SJCRH30 (cell line): ENCODE measurements around the gene NUDT11. TPM values are rescaled to one million over a fixed set of nuclear protein-coding genes. Genes with fewer than 3 reads are reported as not detected.
A peak's percentile ranks its signal among the peaks of the same experiment; 100 is the strongest.
"Not testable (repeated sequence)": the region's sequence is repeated elsewhere in the genome, so short reads cannot be mapped to it uniquely, and the experiment has no call there.

ENCODE experiments used
- DNase-seq, 2 experiments: peaks; one replicate each; pipeline ENCODE4 v3.0.0-alpha.2; 2015 to 2020
- H3K27ac ChIP-seq: fragments of 250-450 bp; sonication (Bioruptor Pico); 2 replicates; pipeline ENCODE4 v1.5.1; 2020; ENCODE audit warnings: mild to moderate bottlenecking, moderate library complexity
- H3K27me3 ChIP-seq: fragments of 250-450 bp; sonication (Bioruptor Pico); 2 replicates; pipeline ENCODE4 v1.5.1; 2020; ENCODE audit warnings: mild to moderate bottlenecking, moderate library complexity
- H3K36me3 ChIP-seq: fragments of 250-450 bp; sonication (Bioruptor Pico); 2 replicates; pipeline ENCODE4 v1.5.1; 2020; ENCODE audit warnings: mild to moderate bottlenecking, moderate library complexity
- H3K4me1 ChIP-seq: fragments of 250-450 bp; sonication (Bioruptor Pico); 2 replicates; pipeline ENCODE4 v1.5.1; 2020; ENCODE audit warnings: mild to moderate bottlenecking, moderate library complexity
- H3K4me3 ChIP-seq: fragments of 250-450 bp; sonication (Bioruptor Pico); 2 replicates; pipeline ENCODE4 v1.5.1; 2020; ENCODE audit warnings: mild to moderate bottlenecking, moderate library complexity
- H3K9me3 ChIP-seq: fragments of 250-450 bp; sonication (Bioruptor Pico); replicated peaks from 2 replicates; pipeline ENCODE4 v1.5.1; 2020; ENCODE audit warnings: mild to moderate bottlenecking, moderate library complexity
- total RNA-seq: library from RNA; depleted of rRNA; stranded (reverse); fragments of >200 nt; shearing (Covaris generic); gene quantifications from 2 replicates; pipeline ENCODE4 v1.2.3, GENCODE V29; 2014; rRNA removed

NUDT11 gene
- total RNA-seq: 33.7 and 35.8 TPM in 2 replicates

DNA sequence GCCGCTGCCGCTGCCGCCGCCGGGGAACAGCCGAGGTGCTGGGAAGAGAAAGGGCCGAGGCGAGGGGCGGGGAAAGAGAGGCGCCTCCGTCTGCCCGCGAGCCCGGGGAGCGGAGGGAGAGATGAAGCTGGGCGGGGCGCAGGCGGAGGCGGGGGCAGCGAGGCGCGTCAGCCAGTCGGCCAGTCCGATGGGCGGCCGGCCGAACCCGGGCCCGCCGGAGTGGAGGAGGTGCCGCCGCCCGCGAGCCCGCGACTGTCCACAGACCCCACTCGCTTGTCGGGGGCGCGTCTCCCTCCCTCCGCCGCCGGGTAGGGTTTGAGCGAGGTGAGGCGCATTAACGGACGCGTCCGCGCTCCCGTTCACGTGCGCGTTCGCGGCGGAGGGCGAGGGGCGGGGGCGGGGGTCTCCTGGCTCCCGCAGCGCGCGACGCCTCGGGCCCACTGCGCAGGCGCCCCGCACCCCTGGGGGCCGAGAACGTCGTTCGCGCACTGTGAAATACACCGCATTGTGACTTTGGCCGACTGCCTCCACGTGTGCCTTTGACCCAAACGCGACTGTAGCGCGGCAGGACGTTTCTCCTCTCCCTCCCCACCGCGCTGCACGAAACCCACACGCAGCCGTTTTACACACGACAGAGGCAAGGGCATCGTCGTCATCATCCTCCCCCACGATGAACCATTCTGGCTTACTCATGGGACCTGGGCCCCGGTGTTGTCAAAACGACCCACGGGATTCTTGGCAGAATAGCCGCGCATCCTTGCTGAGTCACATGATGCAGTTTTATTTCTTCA lies at the start of gene NUDT11:
Gene NUDT11, minus strand, starts transcription at position 92 of the 791 bp plus-strand sequence. CDS start 148 bp downstream, outside the sequence.
- Histone ChIP-seq H3K4me1 (no peaks in the 10 kb centered on the region), H3K4me3 (peak within 1 kb of the TSS; percentile 71), H3K9me3 (no peaks in the 10 kb centered on the region), H3K36me3 (no peaks in the 10 kb centered on the region), H3K27ac (peak within 1 kb of the TSS; percentile 57; the same call in 1 of the 2 replicates), H3K27me3 (no peaks in the 10 kb centered on the region)
- DNase-seq: peak; percentile 76

GRCh38 chrX:51520393-51520792 lies 24.0 kb upstream of the NUDT11 start:
- no peak overlapping the region for H3K27ac ChIP-seq
- no peaks in the 10 kb centered on the region for H3K9me3 ChIP-seq
- no peaks in the 10 kb centered on the region for H3K4me1 ChIP-seq
- H3K36me3 ChIP-seq: no peaks in the 10 kb centered on the region
- no peak overlapping the region for H3K4me3 ChIP-seq
- no peak for DNase-seq
- no peaks in the 10 kb centered on the region for H3K27me3 ChIP-seq

GRCh38 chrX:51519131-51519530 lies 22.7 kb upstream of the NUDT11 start:
- H3K4me1 ChIP-seq: not testable (repeated sequence)

GRCh38 chrX:51507551-51507950 lies 11.2 kb upstream of the NUDT11 start:
- no peak for DNase-seq
- Histone ChIP-seq H3K27me3 (no peaks in the 10 kb centered on the region), H3K9me3 (no peaks in the 10 kb centered on the region), H3K36me3 (no peaks in the 10 kb centered on the region), H3K27ac (no peak overlapping the region), H3K4me3 (no peak overlapping the region), H3K4me1 (no peaks in the 10 kb centered on the region)

More at GRCh38 chrX:51519131-51519530, 22.7 kb upstream of the NUDT11 start:
- not testable (repeated sequence) for H3K27ac ChIP-seq, H3K27me3 ChIP-seq, DNase-seq, H3K9me3 ChIP-seq, H3K36me3 ChIP-seq, H3K4me3 ChIP-seq

DNA sequence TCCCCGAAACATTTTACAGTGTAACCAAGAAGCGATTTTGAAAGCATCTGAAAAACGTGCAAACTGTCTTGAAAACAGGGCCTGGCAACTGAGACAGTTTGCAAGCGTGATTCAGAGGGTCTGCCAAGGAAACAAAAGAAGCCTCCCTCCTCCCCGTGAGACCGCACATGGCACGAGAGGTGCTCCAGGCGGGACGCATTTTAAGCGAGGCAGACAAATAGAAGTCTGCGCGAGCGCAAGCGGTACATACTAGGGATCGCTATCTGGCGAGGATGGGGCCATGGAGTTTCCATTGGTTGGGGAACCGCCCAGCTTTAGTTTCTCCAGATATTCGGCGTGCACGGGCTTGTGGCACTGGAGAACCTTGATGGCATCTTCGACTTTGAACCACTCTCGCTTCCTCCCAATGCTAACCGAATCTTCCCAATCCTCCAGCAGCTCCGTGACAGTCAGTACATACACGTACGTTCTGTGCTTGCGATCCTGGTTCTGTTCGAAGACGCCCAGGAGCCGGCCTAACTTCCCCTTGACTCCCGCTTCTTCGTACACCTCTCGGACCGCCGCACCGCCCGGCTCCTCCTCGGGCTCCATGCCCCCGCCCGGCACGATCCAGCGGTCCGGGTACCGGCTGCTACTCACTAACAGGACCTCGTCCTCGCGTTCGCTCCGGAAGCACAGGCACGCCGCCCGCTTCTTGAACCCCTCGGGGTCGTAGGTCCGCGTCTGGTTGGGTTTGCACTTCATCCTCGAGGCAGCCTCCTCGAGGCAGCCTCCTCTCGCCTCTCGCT lies 497 bp downstream of the NUDT11 start:
- H3K4me1 ChIP-seq, H3K36me3 ChIP-seq, H3K9me3 ChIP-seq, H3K27me3 ChIP-seq: not testable (repeated sequence)
- Histone ChIP-seq H3K27ac (peak overlapping the region; percentile 57; the same call in 1 of the 2 replicates), H3K4me3 (peak overlapping the region; percentile 71)
- DNase-seq: peak in 1 of 2 experiments; percentile 26

DNA sequence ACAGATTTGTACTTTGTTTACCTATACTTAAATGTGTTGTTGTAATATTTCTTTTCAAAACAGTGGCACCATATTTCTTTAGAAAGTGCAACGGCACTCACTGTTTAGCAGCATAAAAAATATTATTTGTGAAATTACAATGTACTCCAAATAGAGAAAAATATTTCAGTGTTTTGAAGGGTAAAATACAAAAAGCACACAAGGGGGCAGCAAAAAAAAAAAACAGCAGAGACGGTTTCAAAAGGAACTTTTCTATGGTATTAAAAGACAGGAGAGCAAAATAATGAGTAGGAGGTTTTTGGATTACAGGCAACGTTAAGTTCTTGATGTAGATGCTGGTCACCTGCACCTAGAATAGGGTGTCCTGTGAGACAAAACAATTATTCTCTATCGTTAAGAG lies 2.0 kb downstream of the NUDT11 start:
- no peaks in the 10 kb centered on the region for H3K27me3 ChIP-seq
- H3K4me3 ChIP-seq: peak overlapping the region; percentile 71
- H3K36me3 ChIP-seq: no peaks in the 10 kb centered on the region
- peak in 1 of 2 experiments; percentile 21 for DNase-seq
- no peaks in the 10 kb centered on the region for H3K4me1 ChIP-seq
- no peaks in the 10 kb centered on the region for H3K9me3 ChIP-seq
- peak overlapping the region; percentile 19 for H3K27ac ChIP-seq

- no peak overlapping the region for H3K4me3 ChIP-seq
- no peak overlapping the region for H3K27ac ChIP-seq
- H3K36me3 ChIP-seq: no peaks in the 10 kb centered on the region
- no peaks in the 10 kb centered on the region for H3K27me3 ChIP-seq
- no peak for DNase-seq
- peaks cover 11% of the 10 kb centered on the region for H3K4me1 ChIP-seq
- H3K9me3 ChIP-seq: no peaks in the 10 kb centered on the region
Measured at GRCh38 chrX:51487960-51488267, 8.5 kb downstream of the NUDT11 start.

- Histone ChIP-seq H3K4me1 (peaks cover 11% of the 10 kb centered on the region), H3K9me3 (no peaks in the 10 kb centered on the region), H3K36me3 (no peaks in the 10 kb centered on the region), H3K4me3 (no peak overlapping the region), H3K27ac (peak overlapping the region; percentile 91), H3K27me3 (no peaks in the 10 kb centered on the region)
- peak; percentile 68 to 77 for DNase-seq
Measured at GRCh38 chrX:51484616-51485015, 11.8 kb downstream of the NUDT11 start.

GRCh38 chrX:51482411-51482810 lies 14.0 kb downstream of the NUDT11 start:
- not testable (repeated sequence) for H3K27me3 ChIP-seq, DNase-seq, H3K9me3 ChIP-seq, H3K36me3 ChIP-seq, H3K4me3 ChIP-seq, H3K27ac ChIP-seq
- peaks cover 11% of the 10 kb centered on the region for H3K4me1 ChIP-seq

DNA sequence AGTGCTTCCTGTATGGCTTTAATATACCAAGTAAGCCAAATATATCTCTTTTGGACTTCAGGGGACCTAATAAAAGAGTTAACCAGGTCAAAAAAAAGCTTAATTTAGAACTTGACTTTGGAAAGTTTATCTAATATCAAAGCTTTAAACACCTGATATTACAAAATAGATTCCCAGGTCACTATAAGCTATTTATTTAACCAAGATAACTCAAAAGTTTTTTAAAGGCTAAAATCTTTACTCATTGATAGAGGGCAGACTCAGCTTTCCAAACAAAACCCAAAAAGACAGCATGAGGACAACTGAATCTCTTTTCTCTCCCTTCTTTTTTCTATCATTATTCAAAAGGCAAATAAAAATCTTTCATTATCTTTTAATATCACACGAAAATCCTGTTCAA lies 19.5 kb downstream of the NUDT11 start:
- H3K36me3 ChIP-seq: no peaks in the 10 kb centered on the region
- no peaks in the 10 kb centered on the region for H3K27me3 ChIP-seq
- no peak overlapping the region for H3K4me3 ChIP-seq
- no peaks in the 10 kb centered on the region for H3K4me1 ChIP-seq
- no peaks in the 10 kb centered on the region for H3K9me3 ChIP-seq
- DNase-seq: no peak
- H3K27ac ChIP-seq: no peak overlapping the region

DNA sequence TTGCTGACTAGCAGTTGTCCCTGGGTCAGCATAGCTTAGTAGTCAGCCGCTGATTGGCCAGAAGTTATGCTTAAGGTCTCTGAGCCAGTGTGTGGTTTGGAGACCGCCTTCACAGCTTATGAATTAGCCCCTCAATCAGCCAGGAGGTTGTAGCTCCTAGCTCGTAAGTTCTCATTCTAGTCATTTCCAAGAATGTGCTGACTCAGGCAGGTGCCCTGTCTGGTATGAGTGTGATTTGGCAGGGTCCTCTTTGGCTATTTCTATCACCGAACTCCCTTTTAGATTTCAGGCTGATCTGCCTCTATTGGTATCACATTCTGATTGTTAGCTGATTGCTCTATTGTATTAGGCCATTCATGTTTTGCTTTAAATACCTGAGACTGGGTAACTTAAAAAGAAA lies 33.1 kb downstream of the NUDT11 start:
- no peak for DNase-seq
- Histone ChIP-seq H3K27me3 (no peaks in the 10 kb centered on the region), H3K36me3 (no peaks in the 10 kb centered on the region), H3K4me3 (no peak overlapping the region), H3K9me3 (no peaks in the 10 kb centered on the region), H3K27ac (no peak overlapping the region), H3K4me1 (no peaks in the 10 kb centered on the region)

DNA sequence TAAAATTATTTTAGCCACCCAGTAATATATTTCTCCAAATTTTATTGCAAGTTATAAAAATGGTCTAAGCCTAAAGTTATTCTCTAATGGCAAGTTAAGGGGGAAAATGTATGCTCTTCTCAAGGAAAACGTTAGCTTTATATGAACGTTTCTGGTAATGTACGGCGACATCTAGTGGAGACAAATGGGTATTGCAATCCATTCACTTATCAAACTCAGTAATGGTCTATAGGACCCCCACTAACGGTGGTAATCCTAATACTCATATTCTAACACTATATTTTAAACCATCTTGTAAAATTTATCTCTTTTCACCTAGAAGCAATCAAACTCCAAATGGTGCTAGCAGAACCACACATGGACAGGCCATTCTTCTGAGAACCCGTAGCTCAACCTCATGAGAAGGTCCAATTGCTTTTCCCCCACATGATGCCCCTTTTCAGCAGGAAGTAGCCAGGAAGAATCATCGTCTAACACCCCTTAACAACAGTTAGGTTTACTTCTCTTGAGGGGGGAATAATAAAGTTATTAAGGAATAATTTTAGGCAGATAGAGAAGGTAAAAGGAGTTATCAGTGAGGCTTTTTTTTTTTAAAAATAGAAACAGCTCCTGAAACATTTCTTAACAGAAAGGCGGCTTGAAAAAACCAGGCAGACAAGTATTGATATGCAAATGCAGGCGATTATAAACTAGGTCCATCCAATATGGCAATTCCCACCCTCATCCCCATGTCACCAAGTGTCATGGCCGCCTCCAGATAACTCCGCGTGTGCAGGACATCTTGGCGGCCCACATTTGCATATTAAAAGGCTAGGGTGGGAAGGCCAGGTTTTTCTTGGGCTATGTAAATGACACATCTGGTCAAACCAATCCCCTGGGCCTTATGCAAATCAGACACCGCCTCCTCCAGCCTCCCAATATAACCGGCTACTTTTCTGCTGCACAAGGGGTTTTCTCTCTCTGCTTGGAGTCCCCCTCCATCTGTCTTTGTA lies 35.0 kb downstream of the NUDT11 start:
- H3K4me3 ChIP-seq: no peak overlapping the region
- H3K4me1 ChIP-seq: no peaks in the 10 kb centered on the region
- H3K27me3 ChIP-seq: no peaks in the 10 kb centered on the region
- DNase-seq: peak; percentile 19 to 58
- H3K27ac ChIP-seq: peak overlapping the region; percentile 11; the same call in 1 of the 2 replicates
- no peaks in the 10 kb centered on the region for H3K36me3 ChIP-seq
- H3K9me3 ChIP-seq: no peaks in the 10 kb centered on the region

DNA sequence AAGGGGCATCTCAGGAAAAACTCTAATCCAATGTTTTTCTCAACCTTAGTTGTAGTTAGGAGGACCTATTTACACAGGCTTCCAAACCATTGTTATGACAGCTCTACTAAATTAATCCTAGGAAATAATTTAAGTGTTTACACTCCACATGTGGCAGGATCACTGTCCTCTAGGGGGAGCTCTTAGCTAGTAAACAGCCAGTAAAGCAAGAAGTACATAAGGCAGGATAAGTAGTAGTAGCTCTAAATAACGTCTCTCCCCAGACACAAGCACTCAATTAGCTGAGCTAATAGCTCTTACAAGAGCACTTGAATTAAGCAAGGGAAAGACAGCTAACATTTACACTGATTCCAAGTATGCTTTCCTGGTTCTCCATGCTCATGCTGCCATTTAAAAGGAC lies 37.3 kb downstream of the NUDT11 start:
- no peaks in the 10 kb centered on the region for H3K27me3 ChIP-seq
- DNase-seq: peak; percentile 13 to 30
- no peaks in the 10 kb centered on the region for H3K4me1 ChIP-seq
- H3K4me3 ChIP-seq: no peak overlapping the region
- no peak overlapping the region for H3K27ac ChIP-seq
- H3K36me3 ChIP-seq: no peaks in the 10 kb centered on the region
- no peaks in the 10 kb centered on the region for H3K9me3 ChIP-seq

DNA sequence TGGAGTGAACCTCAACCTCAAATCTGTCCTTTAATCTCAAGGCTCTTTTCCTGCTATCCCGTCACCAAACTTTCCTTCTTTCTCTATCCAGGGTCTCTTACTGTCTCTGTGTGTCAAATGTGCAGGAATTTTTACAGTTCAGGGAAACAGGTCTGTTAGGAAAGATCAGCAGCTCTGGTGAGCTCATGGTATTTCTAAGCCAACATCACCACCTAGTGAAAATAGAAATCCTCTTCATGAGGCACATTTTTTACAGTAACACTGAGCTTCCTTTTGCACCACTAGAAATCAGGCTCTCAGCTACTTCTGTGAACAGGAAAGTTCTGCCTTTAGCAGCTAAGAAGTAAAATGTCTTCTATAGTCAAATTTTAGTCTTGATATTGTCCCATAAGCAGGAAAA lies 39.6 kb downstream of the NUDT11 start:
- peak in 1 of 2 experiments; percentile 12 for DNase-seq
- Histone ChIP-seq H3K27ac (no peak overlapping the region), H3K9me3 (no peaks in the 10 kb centered on the region), H3K4me1 (no peaks in the 10 kb centered on the region), H3K4me3 (no peak overlapping the region), H3K27me3 (no peaks in the 10 kb centered on the region), H3K36me3 (no peaks in the 10 kb centered on the region)
